ENCODE measurements around the gene TBC1D14.

The TBC1D14 gene

GRCh38 chr4:7005571-7005970 is 95.9 kb downstream of the TBC1D14 start:
- Histone ChIP-seq H3K27ac (ENCODE audit: low read depth, low read length) (no peak overlapping the region), H3K36me3 (ENCODE audit: control insufficient read depth, insufficient read depth, low read length) (peaks cover 75% of the 10 kb centered on the region), H3K27me3 (ENCODE audit: control insufficient read depth, insufficient read depth, low read length) (no peaks in the 10 kb centered on the region), H3K4me1 (ENCODE audit: control insufficient read depth, insufficient read depth, low read length) (peaks cover 22% of the 10 kb centered on the region), H3K4me3 (ENCODE audit: low read depth, low read length) (no peak overlapping the region), H3K9me3 (ENCODE audit: control insufficient read depth, insufficient read depth, low read length) (no peaks in the 10 kb centered on the region), H3K9ac (ENCODE audit: low read depth, low read length) (no peak overlapping the region)

DNA sequence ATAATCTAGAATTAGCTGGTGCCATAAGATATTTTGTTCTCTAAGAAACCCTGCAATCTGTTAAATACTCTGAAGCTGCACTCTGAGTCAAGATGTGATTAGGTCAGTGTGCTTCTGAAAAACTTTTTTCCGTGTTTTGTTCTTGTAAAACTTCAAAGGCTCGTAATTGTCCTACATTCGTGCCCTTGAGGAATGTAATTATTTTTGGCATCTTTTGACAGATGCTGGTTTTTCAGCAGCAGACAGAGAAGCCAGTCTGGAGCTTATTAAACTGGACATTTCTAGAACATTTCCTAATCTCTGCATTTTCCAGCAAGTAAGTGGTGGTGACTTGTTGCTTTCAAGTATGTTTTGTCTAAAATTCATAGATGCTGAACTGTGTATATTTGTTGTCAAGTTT is 96.8 kb downstream of the TBC1D14 start:
- Histone ChIP-seq H3K9ac (ENCODE audit: low read depth, low read length) (no peak overlapping the region), H3K36me3 (ENCODE audit: control insufficient read depth, insufficient read depth, low read length) (peaks cover 75% of the 10 kb centered on the region), H3K4me3 (ENCODE audit: low read depth, low read length) (no peak overlapping the region), H3K4me1 (ENCODE audit: control insufficient read depth, insufficient read depth, low read length) (peaks cover 22% of the 10 kb centered on the region), H3K27ac (ENCODE audit: low read depth, low read length) (no peak overlapping the region), H3K27me3 (ENCODE audit: control insufficient read depth, insufficient read depth, low read length) (no peaks in the 10 kb centered on the region), H3K9me3 (ENCODE audit: control insufficient read depth, insufficient read depth, low read length) (no peaks in the 10 kb centered on the region)

DNA sequence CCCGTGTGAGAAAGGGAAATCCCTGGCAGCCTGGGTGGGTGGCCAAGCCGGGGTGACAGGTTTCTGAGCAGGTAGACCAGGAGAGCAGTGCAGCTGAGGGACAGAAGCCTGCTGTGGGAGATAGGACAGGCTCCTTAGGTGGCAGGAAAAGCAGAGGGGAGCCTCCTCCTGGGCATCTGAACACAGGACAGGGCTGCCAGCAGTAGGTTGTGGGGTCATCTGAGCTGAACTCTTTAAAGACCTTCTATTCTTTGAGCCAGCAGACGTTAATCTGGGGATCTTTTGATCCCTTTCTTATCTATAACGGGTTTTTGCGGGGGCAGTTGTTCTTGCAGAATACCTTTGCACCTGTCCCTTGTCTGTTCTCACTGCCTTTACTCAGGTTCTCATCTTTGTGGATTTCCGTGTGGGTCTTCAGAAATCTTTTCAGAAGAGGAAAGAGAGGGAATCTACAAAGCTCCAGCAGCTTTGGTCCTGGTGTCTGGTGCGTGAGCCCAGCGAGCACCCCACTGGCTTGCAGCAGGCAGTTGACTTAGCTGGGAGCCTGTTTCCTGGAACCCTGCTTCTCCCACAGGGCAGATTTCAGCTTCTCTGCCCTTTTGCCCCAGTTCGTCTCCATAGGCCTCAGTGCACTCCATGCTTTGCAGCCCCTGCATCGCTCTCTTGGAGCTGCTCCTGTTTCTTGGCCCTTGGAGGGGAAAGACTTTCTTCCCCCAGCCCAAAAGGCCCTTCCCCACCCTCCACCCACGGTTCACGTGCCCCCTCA is 97.7 kb downstream of the TBC1D14 start:
- Histone ChIP-seq H3K4me3 (ENCODE audit: low read depth, low read length) (no peak overlapping the region), H3K9me3 (ENCODE audit: control insufficient read depth, insufficient read depth, low read length) (no peaks in the 10 kb centered on the region), H3K27ac (ENCODE audit: low read depth, low read length) (peak overlapping the region; percentile 83), H3K4me1 (ENCODE audit: control insufficient read depth, insufficient read depth, low read length) (peaks cover 22% of the 10 kb centered on the region), H3K36me3 (ENCODE audit: control insufficient read depth, insufficient read depth, low read length) (peaks cover 70% of the 10 kb centered on the region), H3K27me3 (ENCODE audit: control insufficient read depth, insufficient read depth, low read length) (no peaks in the 10 kb centered on the region), H3K9ac (ENCODE audit: low read depth, low read length) (no peak overlapping the region)

DNA sequence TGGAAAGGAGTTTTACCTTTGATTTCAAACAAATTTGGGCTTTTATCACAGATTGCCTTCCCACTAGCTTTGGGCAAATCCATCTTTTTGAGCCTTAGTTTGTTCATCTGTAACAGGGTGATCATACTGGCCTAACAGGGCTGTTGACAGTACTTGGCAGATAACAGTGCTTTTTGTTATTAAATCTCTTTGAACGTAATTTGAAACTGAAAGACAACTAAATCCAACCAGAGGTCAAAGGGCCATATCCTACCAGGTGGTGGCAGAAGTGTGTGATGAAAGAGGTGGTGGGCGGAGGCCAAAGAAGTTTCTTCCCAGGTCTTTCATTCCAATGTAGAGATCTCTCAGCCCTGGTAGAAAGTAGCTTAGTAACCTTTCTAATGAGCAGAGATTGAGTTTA is 98.3 kb downstream of the TBC1D14 start:
- no peaks in the 10 kb centered on the region for H3K9me3 ChIP-seq (ENCODE audit: control insufficient read depth, insufficient read depth, low read length)
- H3K27ac ChIP-seq (ENCODE audit: low read depth, low read length), result peak overlapping the region; percentile 83
- H3K27me3 ChIP-seq (ENCODE audit: control insufficient read depth, insufficient read depth, low read length), result no peaks in the 10 kb centered on the region
- H3K4me3 ChIP-seq (ENCODE audit: low read depth, low read length), result no peak overlapping the region
- H3K36me3 ChIP-seq (ENCODE audit: control insufficient read depth, insufficient read depth, low read length), result peaks cover 70% of the 10 kb centered on the region
- peaks cover 22% of the 10 kb centered on the region for H3K4me1 ChIP-seq (ENCODE audit: control insufficient read depth, insufficient read depth, low read length)
- no peak overlapping the region for H3K9ac ChIP-seq (ENCODE audit: low read depth, low read length)

DNA sequence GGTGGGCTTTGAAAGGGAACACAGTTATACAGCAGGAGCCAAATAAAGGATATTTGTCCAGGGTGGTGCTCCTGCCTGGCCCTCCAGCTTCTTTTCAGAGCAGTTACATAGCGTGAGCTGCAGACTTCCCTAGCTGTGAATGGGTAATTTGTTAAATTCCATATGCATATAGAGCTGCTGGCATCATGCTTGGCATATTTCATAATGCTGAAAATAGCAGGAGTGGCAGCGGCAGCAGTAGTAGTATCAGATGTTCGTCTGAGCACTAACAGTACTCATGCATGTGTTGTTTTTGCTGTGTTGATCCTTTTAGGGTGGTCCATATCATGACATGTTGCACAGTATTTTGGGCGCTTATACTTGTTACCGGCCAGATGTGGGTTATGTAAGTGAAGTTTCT is 99.9 kb downstream of the TBC1D14 start:
- Histone ChIP-seq H3K4me1 (ENCODE audit: control insufficient read depth, insufficient read depth, low read length) (peaks cover 22% of the 10 kb centered on the region), H3K36me3 (ENCODE audit: control insufficient read depth, insufficient read depth, low read length) (peaks cover 68% of the 10 kb centered on the region), H3K4me3 (ENCODE audit: low read depth, low read length) (no peak overlapping the region), H3K27ac (ENCODE audit: low read depth, low read length) (no peak overlapping the region), H3K9ac (ENCODE audit: low read depth, low read length) (no peak overlapping the region), H3K27me3 (ENCODE audit: control insufficient read depth, insufficient read depth, low read length) (no peaks in the 10 kb centered on the region), H3K9me3 (ENCODE audit: control insufficient read depth, insufficient read depth, low read length) (no peaks in the 10 kb centered on the region)

DNA sequence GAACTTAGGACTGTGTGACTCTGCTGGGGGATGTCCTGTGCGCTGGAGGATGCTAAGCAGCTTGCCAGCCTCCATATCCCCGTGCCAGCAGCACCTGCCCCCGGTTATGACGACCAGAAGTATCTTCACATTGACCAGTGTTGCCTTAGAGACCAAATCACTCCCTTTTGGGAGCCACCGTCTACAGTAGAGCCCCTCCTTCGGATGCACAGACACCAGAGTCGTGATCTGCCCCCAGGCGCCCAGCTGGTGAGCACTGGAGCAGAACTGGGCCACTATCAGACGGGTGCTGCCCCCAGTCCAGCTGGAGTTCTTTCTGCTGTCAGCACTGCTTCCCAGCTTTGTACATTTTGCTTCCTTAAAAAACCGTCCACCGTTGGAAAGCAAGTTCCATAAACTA is 103.5 kb downstream of the TBC1D14 start:
- peaks cover 84% of the 10 kb centered on the region for H3K36me3 ChIP-seq (ENCODE audit: control insufficient read depth, insufficient read depth, low read length)
- H3K4me1 ChIP-seq (ENCODE audit: control insufficient read depth, insufficient read depth, low read length), result peaks cover 6% of the 10 kb centered on the region; the same call in 1 of the 2 replicates
- no peak overlapping the region for H3K27ac ChIP-seq (ENCODE audit: low read depth, low read length)
- H3K9me3 ChIP-seq (ENCODE audit: control insufficient read depth, insufficient read depth, low read length), result no peaks in the 10 kb centered on the region
- no peaks in the 10 kb centered on the region for H3K27me3 ChIP-seq (ENCODE audit: control insufficient read depth, insufficient read depth, low read length)
- H3K4me3 ChIP-seq (ENCODE audit: low read depth, low read length), result no peak overlapping the region
- no peak overlapping the region for H3K9ac ChIP-seq (ENCODE audit: low read depth, low read length)

DNA sequence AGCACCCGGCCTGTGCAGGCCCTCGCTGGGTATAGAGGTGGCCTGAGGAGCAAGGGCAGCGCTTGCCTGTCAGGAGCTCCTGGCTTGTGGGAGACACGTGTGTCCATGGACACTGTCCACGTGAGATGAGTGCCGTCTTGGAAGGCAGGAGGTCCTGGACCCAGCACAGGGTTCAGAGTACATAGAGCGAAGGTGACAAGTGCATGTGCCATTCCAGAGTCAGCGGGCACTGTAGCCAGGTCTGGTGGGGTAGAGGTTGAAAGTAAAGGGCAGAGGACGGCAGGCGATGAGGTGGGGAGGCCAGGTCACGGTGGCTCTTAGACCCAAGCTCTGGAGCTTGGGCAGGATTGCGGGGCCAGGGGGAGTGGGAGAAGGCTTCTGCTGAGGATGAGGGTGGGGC is 105.2 kb downstream of the TBC1D14 start:
- Histone ChIP-seq H3K4me3 (ENCODE audit: low read depth, low read length) (no peak overlapping the region), H3K9ac (ENCODE audit: low read depth, low read length) (no peak overlapping the region), H3K27ac (ENCODE audit: low read depth, low read length) (no peak overlapping the region), H3K4me1 (ENCODE audit: control insufficient read depth, insufficient read depth, low read length) (no peaks in the 10 kb centered on the region), H3K36me3 (ENCODE audit: control insufficient read depth, insufficient read depth, low read length) (peaks cover 75% of the 10 kb centered on the region), H3K27me3 (ENCODE audit: control insufficient read depth, insufficient read depth, low read length) (no peaks in the 10 kb centered on the region), H3K9me3 (ENCODE audit: control insufficient read depth, insufficient read depth, low read length) (no peaks in the 10 kb centered on the region)

- peaks cover 70% of the 10 kb centered on the region for H3K36me3 ChIP-seq (ENCODE audit: control insufficient read depth, insufficient read depth, low read length)
- no peak overlapping the region for H3K27ac ChIP-seq (ENCODE audit: low read depth, low read length)
- no peaks in the 10 kb centered on the region for H3K27me3 ChIP-seq (ENCODE audit: control insufficient read depth, insufficient read depth, low read length)
- H3K9ac ChIP-seq (ENCODE audit: low read depth, low read length), result no peak overlapping the region
- H3K4me3 ChIP-seq (ENCODE audit: low read depth, low read length), result no peak overlapping the region
- H3K9me3 ChIP-seq (ENCODE audit: control insufficient read depth, insufficient read depth, low read length), result no peaks in the 10 kb centered on the region
- H3K4me1 ChIP-seq (ENCODE audit: control insufficient read depth, insufficient read depth, low read length), result no peaks in the 10 kb centered on the region
Measured at GRCh38 chr4:7015383-7016035, 105.9 kb downstream of the TBC1D14 start.

DNA sequence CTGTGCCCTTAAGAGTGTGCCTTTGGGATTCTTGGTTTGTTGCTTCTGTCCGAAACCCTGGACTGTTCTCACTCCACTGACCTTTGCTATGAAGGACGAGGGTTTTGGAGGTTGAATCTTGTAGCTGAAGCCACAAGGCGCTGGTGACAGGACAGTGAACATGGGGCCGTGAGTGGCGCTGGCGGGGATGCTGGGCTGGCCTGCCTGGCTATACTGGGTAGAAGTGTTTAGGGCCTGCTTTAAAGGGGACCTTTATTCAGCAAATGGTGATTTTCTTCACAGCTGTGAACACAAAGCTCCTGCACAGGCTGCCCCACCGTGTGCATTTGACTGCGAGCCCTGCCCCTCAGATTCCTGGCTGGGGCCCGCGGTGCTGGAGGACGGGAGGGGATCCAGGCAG is 106.5 kb downstream of the TBC1D14 start:
- Histone ChIP-seq H3K9me3 (ENCODE audit: control insufficient read depth, insufficient read depth, low read length) (no peaks in the 10 kb centered on the region), H3K27me3 (ENCODE audit: control insufficient read depth, insufficient read depth, low read length) (no peaks in the 10 kb centered on the region), H3K4me3 (ENCODE audit: low read depth, low read length) (no peak overlapping the region), H3K36me3 (ENCODE audit: control insufficient read depth, insufficient read depth, low read length) (peaks cover 69% of the 10 kb centered on the region), H3K27ac (ENCODE audit: low read depth, low read length) (no peak overlapping the region), H3K9ac (ENCODE audit: low read depth, low read length) (no peak overlapping the region), H3K4me1 (ENCODE audit: control insufficient read depth, insufficient read depth, low read length) (no peaks in the 10 kb centered on the region)

- peaks cover 68% of the 10 kb centered on the region for H3K36me3 ChIP-seq (ENCODE audit: control insufficient read depth, insufficient read depth, low read length)
- no peaks in the 10 kb centered on the region for H3K9me3 ChIP-seq (ENCODE audit: control insufficient read depth, insufficient read depth, low read length)
Measured at GRCh38 chr4:7016512-7016911, 106.9 kb downstream of the TBC1D14 start.

DNA sequence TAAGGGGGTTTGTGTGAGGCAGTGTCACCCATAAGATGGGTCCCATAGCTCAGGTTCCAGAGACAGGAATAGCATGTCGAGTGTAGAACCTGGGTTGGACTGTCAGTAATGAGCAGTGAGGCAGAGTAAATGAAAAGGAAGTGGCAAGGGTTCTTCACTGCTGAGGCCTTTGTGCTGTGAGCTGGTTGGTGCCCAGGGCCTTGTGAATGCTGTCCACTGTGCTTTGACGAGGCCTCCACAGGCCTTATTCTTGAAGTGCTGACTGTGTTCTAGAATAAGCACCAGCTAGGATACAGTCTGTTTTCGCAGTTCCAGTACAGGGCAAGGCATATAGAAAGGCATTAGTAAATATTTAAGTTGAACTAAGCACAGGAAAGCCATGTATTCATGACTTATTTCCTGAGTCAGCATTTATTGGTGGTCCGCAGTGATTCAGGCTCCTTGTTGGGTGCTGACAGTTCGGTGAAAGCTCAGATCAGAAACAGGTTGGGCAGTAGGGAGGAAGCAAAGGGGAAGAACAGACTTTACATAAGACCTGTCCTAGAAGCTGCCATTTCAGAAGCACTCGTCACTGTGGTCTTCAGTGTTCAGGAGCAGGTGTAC is 107.9 kb downstream of the TBC1D14 start:
- Histone ChIP-seq H3K4me3 (ENCODE audit: low read depth, low read length) (no peak overlapping the region), H3K36me3 (ENCODE audit: control insufficient read depth, insufficient read depth, low read length) (peaks cover 67% of the 10 kb centered on the region), H3K9me3 (ENCODE audit: control insufficient read depth, insufficient read depth, low read length) (no peaks in the 10 kb centered on the region), H3K27me3 (ENCODE audit: control insufficient read depth, insufficient read depth, low read length) (no peaks in the 10 kb centered on the region), H3K27ac (ENCODE audit: low read depth, low read length) (no peak overlapping the region), H3K4me1 (ENCODE audit: control insufficient read depth, insufficient read depth, low read length) (no peaks in the 10 kb centered on the region), H3K9ac (ENCODE audit: low read depth, low read length) (no peak overlapping the region)

More at GRCh38 chr4:7016512-7016911, 106.9 kb downstream of the TBC1D14 start:
- Histone ChIP-seq H3K4me1 (ENCODE audit: control insufficient read depth, insufficient read depth, low read length) (no peaks in the 10 kb centered on the region), H3K9ac (ENCODE audit: low read depth, low read length) (no peak overlapping the region), H3K27ac (ENCODE audit: low read depth, low read length) (no peak overlapping the region), H3K27me3 (ENCODE audit: control insufficient read depth, insufficient read depth, low read length) (no peaks in the 10 kb centered on the region), H3K4me3 (ENCODE audit: low read depth, low read length) (no peak overlapping the region)

All from HUES48 (cell line).